Activated naive CD4-positive, alpha-beta T cell treated with Interleukin-2 at 50 U/mL for 16 hours (primary cell): ENCODE results near the gene TNIK.
"Not testable (repeated sequence)": the region's sequence is repeated elsewhere in the genome, so short reads cannot be mapped to it uniquely, and the experiment has no call there.

ENCODE experiments used
- DNase-seq: peaks from one replicate; pipeline ENCODE4 v3.0.0-alpha.2; 2020

The TNIK gene

GRCh38 chr3:171383206-171384018, 76.8 kb downstream of the TNIK start:
- DNase-seq: no peak

GRCh38 chr3:171382347-171382746, 77.9 kb downstream of the TNIK start:
- not testable (repeated sequence) for DNase-seq

- no peak for DNase-seq
Observed at GRCh38 chr3:171380711-171381425, 79.3 kb downstream of the TNIK start.

GRCh38 chr3:171379961-171380483, 80.2 kb downstream of the TNIK start:
- DNase-seq: no peak

- DNase-seq: no peak
Observed at GRCh38 chr3:171379281-171379680, 80.9 kb downstream of the TNIK start.

- DNase-seq: no peak
Observed at GRCh38 chr3:171378586-171378985, 81.6 kb downstream of the TNIK start.

- DNase-seq: no peak
Observed at GRCh38 chr3:171377859-171378258, 82.3 kb downstream of the TNIK start.

- DNase-seq: no peak
Observed at GRCh38 chr3:171376596-171376947, 83.6 kb downstream of the TNIK start.

- no peak for DNase-seq
Observed at GRCh38 chr3:171375666-171376595, 84.3 kb downstream of the TNIK start.

GRCh38 chr3:171374661-171375285, 85.4 kb downstream of the TNIK start:
- DNase-seq: no peak

GRCh38 chr3:171374260-171374659, 85.9 kb downstream of the TNIK start:
- DNase-seq: no peak

GRCh38 chr3:171373711-171374110, 86.5 kb downstream of the TNIK start:
- no peak for DNase-seq

- no peak for DNase-seq
Observed at GRCh38 chr3:171372694-171373093, 87.5 kb downstream of the TNIK start.

- DNase-seq: no peak
Observed at GRCh38 chr3:171371354-171371753, 88.9 kb downstream of the TNIK start.

GRCh38 chr3:171369156-171369555, 91.0 kb downstream of the TNIK start:
- DNase-seq: no peak

GRCh38 chr3:171366738-171367137, 93.5 kb downstream of the TNIK start:
- not testable (repeated sequence) for DNase-seq

- DNase-seq: no peak
Observed at GRCh38 chr3:171366043-171366442, 94.2 kb downstream of the TNIK start.

GRCh38 chr3:171365489-171365888, 94.7 kb downstream of the TNIK start:
- no peak for DNase-seq

- no peak for DNase-seq
Observed at GRCh38 chr3:171364500-171364899, 95.7 kb downstream of the TNIK start.

- no peak for DNase-seq
Observed at GRCh38 chr3:171363202-171363601, 97.0 kb downstream of the TNIK start.

GRCh38 chr3:171362575-171362974, 97.6 kb downstream of the TNIK start:
- no peak for DNase-seq

- no peak for DNase-seq
Observed at GRCh38 chr3:171358881-171359198, 101.4 kb downstream of the TNIK start.
